ENCODE measurements around the gene IGFBP5. TPM values are rescaled to one million over a fixed set of nuclear protein-coding genes. Genes with fewer than 3 reads are reported as not detected.

The IGFBP5 gene
- polyA plus RNA-seq, 1 donor: 251 TPM

GRCh38 chr2:216665242-216665641 lies 30.1 kb downstream of the IGFBP5 start:
- no peak for DNase-seq

DNA sequence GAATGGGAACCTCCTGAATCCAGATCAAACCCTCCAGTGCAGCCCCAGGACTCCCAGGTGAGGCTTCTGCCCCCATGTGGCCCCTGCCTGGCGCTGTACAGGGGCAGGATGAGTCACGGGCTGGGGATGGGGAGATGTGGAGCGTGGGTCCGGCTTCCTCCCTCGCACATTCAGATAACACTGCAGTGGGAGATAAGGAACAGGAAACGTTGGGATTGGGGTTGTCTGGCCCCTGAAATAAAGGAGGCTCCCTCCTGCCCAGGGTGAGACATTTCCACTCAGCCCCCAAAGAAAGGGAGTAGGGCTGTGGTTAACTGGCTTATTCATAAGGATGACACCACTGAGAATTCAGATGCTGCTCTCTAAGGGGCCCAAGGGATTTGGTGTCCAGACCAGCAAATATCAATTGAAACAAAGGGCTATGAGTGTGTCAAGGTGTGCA lies 30.7 kb downstream of the IGFBP5 start:
- DNase-seq: no peak

- DNase-seq: no peak
Observed at GRCh38 chr2:216663846-216664245, 31.5 kb downstream of the IGFBP5 start.

- no peak for DNase-seq
Observed at GRCh38 chr2:216663106-216663505, 32.2 kb downstream of the IGFBP5 start.

GRCh38 chr2:216661639-216662375 lies 33.5 kb downstream of the IGFBP5 start:
- DNase-seq: no peak

DNA sequence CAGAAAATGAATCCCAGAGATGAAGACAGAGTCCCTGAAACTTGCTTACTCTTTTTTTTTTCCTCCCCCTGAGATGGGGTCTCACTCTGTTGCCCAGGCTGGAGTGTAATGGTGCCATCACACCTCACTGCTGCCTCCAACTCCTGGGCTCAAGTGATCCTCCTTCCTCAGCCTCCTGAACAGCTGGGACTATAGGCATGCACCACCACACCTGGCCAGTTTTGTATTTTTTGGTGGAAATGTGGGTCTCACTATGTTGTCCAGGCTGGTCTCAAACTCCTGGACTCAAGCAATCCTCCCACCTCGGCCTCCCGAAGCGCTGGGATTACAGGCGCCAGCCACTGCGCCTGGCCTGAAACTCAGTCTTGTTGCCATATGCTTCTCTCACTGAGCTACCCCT lies 34.3 kb downstream of the IGFBP5 start:
- no peak for DNase-seq

GRCh38 chr2:216660496-216660895 lies 34.9 kb downstream of the IGFBP5 start:
- no peak for DNase-seq

- DNase-seq: no peak
Observed at GRCh38 chr2:216659276-216659675, 36.1 kb downstream of the IGFBP5 start.

DNA sequence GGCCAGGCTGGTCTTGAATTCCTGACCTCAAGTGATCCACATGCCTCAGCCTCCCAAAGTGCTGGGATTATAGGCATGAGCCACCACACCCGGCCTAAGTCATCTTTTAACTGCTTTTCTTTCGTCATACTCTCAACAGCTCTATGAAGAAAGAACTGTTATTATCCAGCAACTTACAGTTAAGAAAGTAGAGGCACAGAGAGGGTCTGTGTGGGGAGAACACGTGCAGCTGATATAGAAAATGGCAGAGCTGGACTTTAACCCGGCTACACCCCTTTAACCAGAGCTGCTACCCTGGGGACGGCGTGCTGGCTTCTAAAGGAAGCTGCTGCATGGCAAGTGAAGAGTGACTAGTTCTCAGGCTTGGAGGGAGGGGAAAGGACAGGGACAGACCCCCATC lies 36.6 kb downstream of the IGFBP5 start:
- DNase-seq: no peak

DNA sequence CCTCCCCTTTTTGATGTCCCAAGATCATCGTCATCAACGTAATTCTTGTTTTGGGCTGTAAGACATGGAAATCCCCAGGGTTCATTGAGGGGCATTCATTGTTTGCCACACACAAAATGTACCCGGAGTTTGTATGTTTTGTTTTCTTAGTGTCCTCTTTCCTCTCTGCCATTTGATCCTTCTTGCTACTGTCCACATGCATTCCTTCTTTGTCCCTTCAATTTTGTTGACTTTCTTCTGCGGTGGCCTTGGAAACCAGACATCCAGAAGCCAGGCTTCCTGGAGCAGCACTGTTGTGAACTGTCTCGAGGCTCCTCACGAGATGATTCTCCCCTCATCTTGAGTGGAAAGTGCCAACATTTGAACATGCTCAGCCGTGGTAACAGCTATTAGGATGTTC lies 37.4 kb downstream of the IGFBP5 start:
- DNase-seq: no peak

DNA sequence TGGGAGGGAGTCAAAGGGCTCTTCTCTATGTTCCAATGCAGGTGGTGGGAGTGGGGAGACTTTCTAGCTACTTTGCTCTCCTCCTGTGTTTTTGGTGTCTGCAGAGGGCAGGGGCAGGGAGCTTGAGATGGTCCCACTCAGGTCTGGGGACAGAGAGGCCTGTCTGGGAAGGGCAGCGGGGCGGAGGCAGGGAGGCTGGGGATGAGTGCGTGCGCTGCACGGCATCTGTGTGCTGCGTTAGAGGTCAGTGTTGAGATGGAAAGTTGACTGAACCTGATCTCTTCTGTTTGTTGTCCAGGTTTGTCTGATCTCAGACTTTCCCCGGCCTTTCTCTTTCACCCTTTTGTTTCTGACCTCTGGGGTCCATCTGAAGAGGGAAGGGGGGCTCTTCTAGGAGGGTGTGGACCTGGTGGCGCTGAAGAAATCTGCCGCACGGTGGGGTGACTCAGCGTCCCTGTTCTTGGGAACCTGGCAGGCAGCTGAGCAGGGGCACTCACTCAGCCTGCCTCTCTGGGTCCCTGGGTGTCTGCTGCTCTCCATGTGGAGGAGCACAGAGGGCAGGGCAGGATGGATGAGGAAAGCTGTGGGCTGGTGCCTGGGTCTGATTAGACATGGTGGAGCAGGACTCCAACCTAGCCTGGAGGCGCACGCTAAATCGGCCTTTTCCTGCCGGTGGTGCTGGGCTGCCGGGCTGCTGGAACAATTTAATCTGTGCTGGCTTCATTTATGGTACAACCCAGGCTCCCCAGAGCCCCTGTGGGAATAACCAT lies 38.1 kb downstream of the IGFBP5 start:
- DNase-seq: no peak

GRCh38 chr2:216654528-216655052 lies 40.8 kb downstream of the IGFBP5 start:
- DNase-seq: no peak

DNA sequence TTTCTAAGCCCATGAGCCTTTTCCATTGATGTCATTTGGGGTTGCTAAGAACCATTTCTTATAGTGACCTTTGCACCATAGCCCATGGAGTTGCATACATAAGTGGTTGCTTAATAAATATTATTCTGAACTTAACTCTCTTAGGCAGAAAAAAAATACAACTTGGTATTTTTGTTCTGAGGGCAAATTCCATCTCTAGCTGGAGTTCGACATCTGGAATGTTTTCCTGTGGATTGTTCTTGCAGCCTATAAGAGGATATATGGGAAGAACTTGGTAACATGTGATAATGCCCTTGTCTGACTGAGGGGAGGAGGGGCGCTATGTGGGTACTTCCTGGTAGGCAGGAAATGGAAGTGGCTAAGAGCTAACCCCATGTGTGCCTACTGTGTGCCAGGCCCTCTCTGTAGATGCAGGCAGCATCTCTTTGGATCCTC lies 41.4 kb downstream of the IGFBP5 start:
- no peak for DNase-seq

DNA sequence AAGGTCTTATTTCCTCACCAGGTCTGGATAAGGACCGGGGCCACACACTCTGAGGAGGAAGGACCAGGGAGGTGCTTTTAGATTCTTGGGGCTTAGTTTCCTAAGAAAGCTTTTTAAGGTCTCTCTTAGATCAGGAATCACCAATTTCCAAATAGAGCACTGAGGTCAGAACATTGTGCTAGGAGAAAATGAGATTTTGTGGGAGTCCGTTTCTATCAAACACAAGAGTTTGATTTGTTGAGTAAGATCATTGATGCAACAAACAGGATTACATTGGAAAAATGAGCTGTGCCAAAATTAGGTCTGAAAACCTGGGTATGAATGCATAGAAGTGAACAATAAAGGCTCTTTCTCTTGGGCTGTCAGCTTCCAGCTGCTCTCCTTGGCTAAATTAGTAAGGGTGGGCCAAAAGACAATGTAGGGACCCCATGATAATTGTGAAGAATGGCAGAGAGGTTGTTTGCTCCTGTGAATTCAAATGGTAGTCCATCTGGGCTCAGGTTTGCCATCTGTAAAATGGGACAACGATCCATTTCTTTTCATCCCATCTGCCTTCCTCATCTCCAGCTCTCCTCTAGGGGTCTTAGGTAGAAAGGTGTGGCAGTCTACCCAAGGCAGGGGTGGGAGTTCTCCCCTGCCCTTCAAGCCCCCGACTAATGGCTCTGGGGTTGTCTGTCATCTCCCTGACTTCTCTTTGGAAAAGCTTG lies 42.1 kb downstream of the IGFBP5 start:
- DNase-seq: no peak

GRCh38 chr2:216652566-216652965 lies 42.8 kb downstream of the IGFBP5 start:
- DNase-seq: no peak

DNA sequence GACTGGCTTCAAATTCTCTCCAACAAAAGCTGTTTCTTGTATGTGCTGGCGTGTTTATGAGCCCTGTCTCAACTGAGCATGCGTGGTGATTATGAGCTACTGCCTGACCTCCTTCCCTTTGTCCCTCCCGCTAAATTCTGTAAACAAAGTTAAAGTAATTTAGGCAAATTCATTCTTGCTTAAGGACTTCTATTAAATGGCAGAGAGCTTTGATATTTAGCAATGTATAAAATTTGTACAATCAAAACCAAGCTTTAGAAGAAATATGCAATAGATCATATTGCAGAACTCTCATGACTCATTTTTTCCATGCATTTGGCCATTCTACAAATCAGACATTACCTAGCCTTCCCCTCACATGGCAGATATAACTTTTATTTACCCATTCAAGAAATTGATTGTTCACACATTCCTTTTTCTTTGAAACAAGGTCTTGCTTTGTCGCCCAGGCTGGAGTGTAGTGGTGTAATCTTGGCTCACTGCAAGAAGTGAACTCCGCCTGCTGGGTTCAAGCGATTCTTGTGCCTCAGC lies 43.9 kb downstream of the IGFBP5 start:
- no peak for DNase-seq

- DNase-seq: no peak
Observed at GRCh38 chr2:216650626-216651257, 44.6 kb downstream of the IGFBP5 start.

- no peak for DNase-seq
Observed at GRCh38 chr2:216649574-216649973, 45.8 kb downstream of the IGFBP5 start.

DNA sequence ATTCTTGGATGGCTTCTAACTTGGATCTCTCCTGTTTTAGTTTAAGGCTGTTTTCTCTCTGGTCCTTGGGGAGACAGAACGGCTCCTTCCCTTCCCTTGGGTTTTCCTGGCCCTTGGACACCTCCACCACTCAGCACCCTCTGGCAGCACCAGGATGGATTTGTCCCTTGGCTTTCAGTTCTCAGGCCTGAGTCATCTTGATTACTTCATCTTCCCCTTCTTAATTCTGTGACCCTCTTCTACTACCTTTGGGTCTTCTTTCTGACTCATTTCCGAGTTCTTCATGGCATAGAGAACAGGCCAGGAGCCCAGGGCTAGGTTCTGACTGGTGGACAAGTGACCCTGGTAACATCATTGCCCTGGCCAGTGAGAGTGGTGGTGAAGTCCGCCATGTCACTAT lies 47.2 kb downstream of the IGFBP5 start:
- DNase-seq: no peak

- DNase-seq: no peak
Observed at GRCh38 chr2:216646116-216646515, 49.2 kb downstream of the IGFBP5 start.

DNA sequence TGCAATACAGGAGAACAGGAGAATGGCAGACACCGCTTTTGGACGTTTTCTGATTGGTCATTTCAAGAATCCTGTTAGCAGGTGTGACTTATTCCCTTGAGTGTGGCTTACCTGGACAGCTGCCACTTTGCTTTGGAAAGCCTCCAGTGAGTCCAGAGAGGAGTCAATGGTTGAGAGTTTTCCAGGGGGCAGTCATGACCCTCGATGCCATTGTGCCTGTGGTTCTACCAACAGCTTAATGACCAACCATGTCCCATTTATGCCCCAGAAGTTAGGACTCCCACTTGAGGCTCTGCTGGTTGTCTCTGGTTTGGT lies 49.8 kb downstream of the IGFBP5 start:
- DNase-seq: no peak
